PFSK-1 (cell line): Measurements from ENCODE around the gene ABHD14A.

Experiments used
- POLR2AphosphoS5 ChIP-seq: IDR thresholded peaks from 2 replicates; pipeline ENCODE4 v1.6.1; 2012; ENCODE audit warnings: low read depth, mild to moderate bottlenecking, control low read depth, low read length, moderate library complexity
- TAF1 ChIP-seq: IDR thresholded peaks from 2 replicates; pipeline ENCODE4 v1.6.1; 2012; ENCODE audit warnings: low read length, control low read depth, borderline replicate concordance; ENCODE audit not compliant: insufficient read depth
- TF ChIP-seq, protein P1 (sequence below), 2 experiments: IDR thresholded peaks; 2 replicates each; pipeline versions ENCODE4 v1.6.1 to v1.8.0; 2011 to 2012; ENCODE audit warnings: low read depth in 2 of 2, low read length in 2 of 2, control low read depth in 1 of 2, inconsistent platforms in 1 of 2, mild to moderate bottlenecking in 1 of 2, moderate library complexity in 1 of 2; ENCODE audit not compliant: insufficient read depth in 1 of 2

DNA sequence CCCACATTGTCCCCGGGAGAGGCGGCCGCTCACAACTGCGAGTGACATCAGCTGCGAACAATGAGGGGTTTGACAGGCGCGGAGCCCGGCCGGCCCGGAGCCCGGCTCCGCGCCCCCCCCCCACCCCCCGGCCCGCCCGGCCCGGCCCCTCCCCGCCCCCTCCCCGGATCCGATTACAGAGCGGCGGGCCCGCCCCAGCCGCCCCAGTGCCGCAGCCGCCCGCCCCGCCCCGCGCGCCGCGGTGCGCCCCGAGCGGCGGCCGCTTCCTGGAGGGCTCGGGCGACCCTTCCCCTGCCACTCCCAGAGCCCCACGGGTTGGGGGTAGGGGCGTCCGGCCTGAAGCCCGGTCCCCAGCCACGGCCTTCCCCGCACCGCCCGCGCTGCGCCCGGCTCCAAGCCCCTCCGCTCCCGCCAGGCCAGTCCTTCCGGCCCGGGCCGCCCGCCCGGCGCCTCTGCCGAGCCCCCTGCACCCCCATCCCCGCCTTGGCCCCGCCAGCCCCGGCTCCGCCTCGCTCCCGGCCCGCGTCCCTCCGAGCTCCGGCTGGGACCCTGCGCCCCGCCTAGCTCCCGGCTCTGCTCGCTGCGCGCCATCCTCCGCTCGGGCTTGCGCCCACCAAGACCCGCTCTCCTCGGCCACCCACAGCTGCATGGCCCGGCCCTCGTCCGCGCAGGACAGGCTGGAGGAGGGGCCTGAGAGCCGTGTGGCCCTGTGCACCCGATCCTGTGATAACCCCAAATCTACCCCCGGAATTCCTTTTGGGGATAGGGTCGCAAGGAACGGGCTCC, 7.3 kb upstream of the ABHD14A start, which contains the start of gene PCBP4:
- TF ChIP-seq, protein P1, sequence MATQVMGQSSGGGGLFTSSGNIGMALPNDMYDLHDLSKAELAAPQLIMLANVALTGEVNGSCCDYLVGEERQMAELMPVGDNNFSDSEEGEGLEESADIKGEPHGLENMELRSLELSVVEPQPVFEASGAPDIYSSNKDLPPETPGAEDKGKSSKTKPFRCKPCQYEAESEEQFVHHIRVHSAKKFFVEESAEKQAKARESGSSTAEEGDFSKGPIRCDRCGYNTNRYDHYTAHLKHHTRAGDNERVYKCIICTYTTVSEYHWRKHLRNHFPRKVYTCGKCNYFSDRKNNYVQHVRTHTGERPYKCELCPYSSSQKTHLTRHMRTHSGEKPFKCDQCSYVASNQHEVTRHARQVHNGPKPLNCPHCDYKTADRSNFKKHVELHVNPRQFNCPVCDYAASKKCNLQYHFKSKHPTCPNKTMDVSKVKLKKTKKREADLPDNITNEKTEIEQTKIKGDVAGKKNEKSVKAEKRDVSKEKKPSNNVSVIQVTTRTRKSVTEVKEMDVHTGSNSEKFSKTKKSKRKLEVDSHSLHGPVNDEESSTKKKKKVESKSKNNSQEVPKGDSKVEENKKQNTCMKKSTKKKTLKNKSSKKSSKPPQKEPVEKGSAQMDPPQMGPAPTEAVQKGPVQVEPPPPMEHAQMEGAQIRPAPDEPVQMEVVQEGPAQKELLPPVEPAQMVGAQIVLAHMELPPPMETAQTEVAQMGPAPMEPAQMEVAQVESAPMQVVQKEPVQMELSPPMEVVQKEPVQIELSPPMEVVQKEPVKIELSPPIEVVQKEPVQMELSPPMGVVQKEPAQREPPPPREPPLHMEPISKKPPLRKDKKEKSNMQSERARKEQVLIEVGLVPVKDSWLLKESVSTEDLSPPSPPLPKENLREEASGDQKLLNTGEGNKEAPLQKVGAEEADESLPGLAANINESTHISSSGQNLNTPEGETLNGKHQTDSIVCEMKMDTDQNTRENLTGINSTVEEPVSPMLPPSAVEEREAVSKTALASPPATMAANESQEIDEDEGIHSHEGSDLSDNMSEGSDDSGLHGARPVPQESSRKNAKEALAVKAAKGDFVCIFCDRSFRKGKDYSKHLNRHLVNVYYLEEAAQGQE (IDR thresholded peaks at IDR 0.05; ENCODE audit: insufficient read depth in 1 of 2, low read depth in 2 of 2, low read length in 2 of 2), result no peak
- TF ChIP-seq POLR2AphosphoS5 (peak; percentile 51), TAF1 (no peak)
